Thymus (tissue), 11 donors: Measurements from ENCODE around the gene FPGS. TPM values are rescaled to one million over a fixed set of nuclear protein-coding genes. Genes with fewer than 3 reads are reported as not detected.

Experiments used
- DNase-seq, 9 donors: peaks; one replicate each; pipeline ENCODE4 v3.0.0-alpha.2; 2013; ENCODE audit warnings: low spot score in 9 of 9, low read depth in 6 of 9, missing footprints in 1 of 9
- H3K27ac ChIP-seq, 2 donors: one replicate each; pipeline ENCODE4 v1.5.1; 2013; ENCODE audit warnings: control low read depth in 1 of 2, low read depth in 1 of 2, low read length in 1 of 2, mild to moderate bottlenecking in 1 of 2, moderate library complexity in 1 of 2
- H3K27me3 ChIP-seq, 2 donors: one replicate each; pipeline ENCODE4 v1.5.1; 2013; ENCODE audit warnings: low read length in 1 of 2; ENCODE audit not compliant: control insufficient read depth in 2 of 2, insufficient read depth in 1 of 2
- H3K36me3 ChIP-seq, 2 donors: one replicate each; pipeline ENCODE4 v1.5.1; 2013; ENCODE audit warnings: low read length in 1 of 2, mild to moderate bottlenecking in 1 of 2, moderate library complexity in 1 of 2; ENCODE audit not compliant: control insufficient read depth in 2 of 2, insufficient read depth in 2 of 2
- H3K4me1 ChIP-seq, 2 donors: one replicate each; pipeline ENCODE4 v1.5.1; 2013; ENCODE audit warnings: low read length in 2 of 2; ENCODE audit not compliant: control insufficient read depth in 2 of 2, insufficient read depth in 2 of 2
- H3K4me3 ChIP-seq, 2 donors: one replicate each; pipeline ENCODE4 v1.5.1; 2013; ENCODE audit warnings: low read length in 2 of 2, control low read depth in 1 of 2, mild to moderate bottlenecking in 1 of 2
- H3K9me3 ChIP-seq, 2 donors: one replicate each; pipeline ENCODE4 v1.5.1; 2013; ENCODE audit warnings: low read length in 1 of 2, mild to moderate bottlenecking in 1 of 2; ENCODE audit not compliant: control insufficient read depth in 2 of 2, insufficient read depth in 1 of 2
- WGBS: extraction: QIAGEN DNeasy Blood & Tissue Kit; methylation state at CpG from one replicate; pipeline ENCODE4 v1.1.7; 2013; 5-methylcytosine and 5-hydroxymethylcytosine counted together
- polyA plus RNA-seq: library from polyadenylated mRNA; stranded (reverse); fragments of 200-250 nt; gene quantifications from one replicate; pipeline ENCODE4 v1.2.3, GENCODE V29; 2013
- total RNA-seq: library from RNA; stranded (reverse); fragments of 120-200 nt; gene quantifications from one replicate; pipeline ENCODE4 v1.2.4, GENCODE V29; 2013
- donor health status: healthy.

The FPGS gene
- total and polyA plus RNA-seq, 2 donors, result 30.4 to 48.4 TPM

DNA sequence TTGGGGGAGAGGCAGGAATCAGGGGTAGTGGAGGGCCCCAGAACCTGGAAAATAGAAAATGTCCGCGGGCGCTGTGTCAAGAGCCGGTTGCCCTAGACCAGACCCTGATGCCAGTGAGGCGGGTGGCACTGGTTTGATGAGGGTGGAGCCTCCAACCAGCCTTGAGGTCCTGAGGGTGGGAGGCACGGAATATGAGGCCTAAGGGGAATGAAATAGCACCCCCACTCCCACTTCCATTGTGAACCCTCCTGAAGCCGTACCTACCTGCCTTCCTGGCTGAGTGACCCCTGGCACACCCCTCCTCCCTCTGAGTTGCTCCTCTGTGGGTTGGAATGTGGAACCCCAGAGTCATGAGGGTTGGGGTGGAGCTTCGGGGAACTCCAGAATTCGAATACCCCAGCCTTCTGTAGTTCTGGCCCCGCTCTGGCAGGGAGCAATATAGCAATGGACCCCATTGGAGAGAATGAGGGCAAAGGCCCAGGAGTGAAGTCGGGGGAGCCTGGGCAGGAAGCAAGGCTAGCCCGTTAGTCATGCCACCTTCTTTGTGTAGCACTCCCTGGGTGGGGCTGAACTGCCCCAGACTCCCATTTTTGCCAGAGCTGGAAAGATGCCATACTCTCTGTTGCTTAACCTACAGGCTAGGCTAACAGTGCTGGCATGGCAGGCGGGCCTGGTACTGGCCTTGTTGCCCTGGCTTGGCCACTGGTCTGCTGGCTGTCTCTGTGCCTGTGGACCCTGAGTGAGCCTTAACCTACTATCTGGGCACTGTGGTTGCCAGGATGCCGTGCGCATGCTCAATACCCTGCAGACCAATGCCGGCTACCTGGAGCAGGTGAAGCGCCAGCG is 1.0 kb downstream of the FPGS start:
- no peaks in the 10 kb centered on the region for H3K9me3 ChIP-seq
- no peaks in the 10 kb centered on the region for H3K27me3 ChIP-seq
- peaks cover 18 to 20% of the 10 kb centered on the region in 2 donors for H3K4me1 ChIP-seq
- peak overlapping the region; percentile 74 to 91 for H3K4me3 ChIP-seq
- DNase-seq, result no peak
- peak overlapping the region; percentile 83 to 91 for H3K27ac ChIP-seq
- WGBS, result 47% methylated on average over 18 of the region's 18 CpGs
- H3K36me3 ChIP-seq, result peaks cover 18 to 26% of the 10 kb centered on the region in 2 donors

GRCh38 chr9:127805620-127806019 is 2.9 kb downstream of the FPGS start:
- no peaks in the 10 kb centered on the region for H3K9me3 ChIP-seq
- H3K4me3 ChIP-seq, result no peak overlapping the region
- H3K4me1 ChIP-seq, result peaks cover 20 to 23% of the 10 kb centered on the region in 2 donors
- peaks cover 29 to 40% of the 10 kb centered on the region in 2 donors for H3K36me3 ChIP-seq
- 95% methylated on average over 8 of the region's 8 CpGs for WGBS
- no peak for DNase-seq
- no peak overlapping the region for H3K27ac ChIP-seq
- no peaks in the 10 kb centered on the region for H3K27me3 ChIP-seq

GRCh38 chr9:127806871-127807270 is 4.2 kb downstream of the FPGS start:
- Histone ChIP-seq H3K36me3 (peaks cover 34 to 49% of the 10 kb centered on the region in 2 donors), H3K27me3 (no peaks in the 10 kb centered on the region), H3K9me3 (no peaks in the 10 kb centered on the region), H3K27ac (no peak overlapping the region), H3K4me1 (peaks cover 18 to 23% of the 10 kb centered on the region in 2 donors), H3K4me3 (no peak overlapping the region)
- 96% methylated on average over 14 of the region's 14 CpGs for WGBS
- no peak for DNase-seq

DNA sequence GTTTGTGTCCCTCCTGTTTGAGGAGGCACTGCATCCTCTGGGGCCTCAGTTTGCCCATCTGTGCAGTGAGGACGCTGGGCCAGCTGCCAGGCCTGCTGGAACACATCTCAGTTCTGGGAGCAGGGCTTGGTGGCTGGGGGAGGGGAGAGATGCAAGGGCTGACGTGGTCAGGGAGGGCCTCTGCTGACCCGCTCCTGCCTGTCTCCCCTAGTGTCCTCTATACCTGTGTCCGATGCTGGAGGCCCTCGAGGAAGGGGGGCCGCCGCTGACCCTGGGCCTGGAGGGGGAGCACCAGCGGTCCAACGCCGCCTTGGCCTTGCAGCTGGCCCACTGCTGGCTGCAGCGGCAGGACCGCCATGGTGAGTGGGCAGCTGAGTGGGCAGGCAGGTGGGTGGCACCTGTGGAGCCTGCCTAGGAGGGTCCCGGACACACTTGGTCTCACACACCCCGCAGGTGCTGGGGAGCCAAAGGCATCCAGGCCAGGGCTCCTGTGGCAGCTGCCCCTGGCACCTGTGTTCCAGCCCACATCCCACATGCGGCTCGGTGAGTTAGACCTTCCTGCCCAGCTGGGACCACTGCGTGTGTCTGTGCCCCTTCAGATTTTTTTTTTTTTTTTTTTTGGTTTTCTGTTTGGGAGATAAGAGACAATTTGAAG is 5.8 kb downstream of the FPGS start:
- no peaks in the 10 kb centered on the region for H3K27me3 ChIP-seq
- DNase-seq, result no peak
- H3K4me3 ChIP-seq, result no peak overlapping the region
- H3K4me1 ChIP-seq, result peaks cover 8 to 16% of the 10 kb centered on the region in 2 donors
- 82% methylated on average over 17 of the region's 17 CpGs for WGBS
- peaks cover 50 to 60% of the 10 kb centered on the region in 2 donors for H3K36me3 ChIP-seq
- H3K9me3 ChIP-seq, result peaks cover 0 to 2% of the 10 kb centered on the region in 2 donors
- H3K27ac ChIP-seq, result no peak overlapping the region

- no peaks in the 10 kb centered on the region for H3K27me3 ChIP-seq
- H3K4me1 ChIP-seq, result peaks cover 2 to 10% of the 10 kb centered on the region in 2 donors
- H3K36me3 ChIP-seq, result peaks cover 56 to 66% of the 10 kb centered on the region in 2 donors
- no peak for DNase-seq
- H3K9me3 ChIP-seq, result peaks cover 0 to 4% of the 10 kb centered on the region in 2 donors
- H3K4me3 ChIP-seq, result no peak overlapping the region
- H3K27ac ChIP-seq, result no peak overlapping the region
- WGBS, result 91% methylated on average over 9 of the region's 9 CpGs
Measured at GRCh38 chr9:127809002-127809539, 6.4 kb downstream of the FPGS start.

DNA sequence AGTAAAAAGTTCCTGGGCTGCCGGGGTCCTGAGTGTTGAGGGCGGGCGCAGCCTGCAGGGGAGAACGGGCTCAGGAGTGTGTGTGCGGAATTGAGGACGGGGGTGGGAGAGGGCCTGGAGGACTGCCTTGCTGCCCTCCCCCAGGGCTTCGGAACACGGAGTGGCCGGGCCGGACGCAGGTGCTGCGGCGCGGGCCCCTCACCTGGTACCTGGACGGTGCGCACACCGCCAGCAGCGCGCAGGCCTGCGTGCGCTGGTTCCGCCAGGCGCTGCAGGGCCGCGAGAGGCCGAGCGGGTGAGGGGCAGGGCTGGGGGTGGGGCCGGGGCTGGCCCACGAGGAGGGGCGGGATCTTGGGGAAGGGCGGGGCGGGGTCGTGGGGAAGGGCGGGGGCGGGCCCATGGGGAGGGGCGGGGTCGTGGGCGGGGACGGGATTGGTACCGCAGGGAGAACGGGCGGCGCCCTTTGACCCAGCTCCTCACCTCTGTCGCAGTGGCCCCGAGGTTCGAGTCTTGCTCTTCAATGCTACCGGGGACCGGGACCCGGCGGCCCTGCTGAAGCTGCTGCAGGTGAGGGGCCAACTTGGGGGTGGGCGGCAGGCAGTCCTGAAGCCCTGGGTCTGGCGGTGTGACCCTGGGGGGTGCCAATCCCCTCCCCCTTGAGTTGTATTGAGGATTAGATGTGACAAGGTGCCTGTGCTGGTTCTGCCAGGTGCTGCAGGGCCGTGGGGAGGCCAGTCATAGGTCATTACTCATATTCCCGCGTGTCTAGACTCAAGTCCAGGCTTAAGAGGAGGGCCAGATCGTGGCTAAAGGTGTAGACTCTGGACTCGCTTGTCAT is 7.1 kb downstream of the FPGS start:
- Histone ChIP-seq H3K4me1 (peaks cover 0 to 6% of the 10 kb centered on the region in 2 donors), H3K9me3 (peaks cover 0 to 4% of the 10 kb centered on the region in 2 donors), H3K4me3 (no peak overlapping the region), H3K27ac (no peak overlapping the region), H3K36me3 (peaks cover 61 to 70% of the 10 kb centered on the region in 2 donors), H3K27me3 (no peaks in the 10 kb centered on the region)
- 88% methylated on average over 57 of the region's 57 CpGs for WGBS
- no peak for DNase-seq

DNA sequence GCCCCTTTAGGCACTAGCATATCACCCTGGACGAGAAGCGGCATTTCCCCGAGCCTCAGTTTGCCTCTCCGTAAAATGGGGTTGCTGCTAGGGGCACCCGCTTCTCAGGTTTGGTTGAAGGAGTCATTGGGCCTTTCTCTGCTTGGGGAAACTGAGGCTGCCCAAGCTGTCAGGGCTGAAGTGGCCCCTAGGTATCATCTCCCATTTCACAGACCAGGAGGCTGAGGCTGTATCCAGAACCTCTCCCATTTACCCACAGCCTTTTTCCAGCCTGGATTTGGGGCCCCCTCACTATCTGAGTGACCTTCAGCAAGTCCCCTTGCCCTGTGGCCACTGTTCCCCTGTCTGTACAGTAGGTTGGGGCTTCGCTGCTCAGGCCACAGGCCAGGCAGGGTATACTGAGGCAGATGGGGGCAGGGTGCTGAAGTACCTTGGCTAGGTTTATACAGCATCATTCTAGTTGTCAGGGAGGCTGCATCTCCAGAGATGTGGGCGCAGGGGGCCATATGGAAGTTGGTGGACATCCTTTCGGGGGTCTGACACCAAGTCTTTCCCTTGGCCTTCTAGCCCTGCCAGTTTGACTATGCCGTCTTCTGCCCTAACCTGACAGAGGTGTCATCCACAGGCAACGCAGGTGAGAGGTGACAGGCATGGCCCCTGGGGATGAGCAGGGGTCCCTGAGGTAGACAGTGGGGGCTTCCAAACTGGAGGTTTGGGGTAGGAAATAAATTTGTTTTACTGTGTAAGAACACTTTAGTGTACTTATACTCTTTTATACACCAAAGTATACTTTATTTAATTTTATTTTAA is 7.9 kb downstream of the FPGS start:
- H3K9me3 ChIP-seq, result peaks cover 0 to 4% of the 10 kb centered on the region in 2 donors
- H3K4me3 ChIP-seq, result no peak overlapping the region
- peaks cover 0 to 6% of the 10 kb centered on the region in 2 donors for H3K4me1 ChIP-seq
- WGBS, result 98% methylated on average over 10 of the region's 10 CpGs
- peaks cover 69 to 79% of the 10 kb centered on the region in 2 donors for H3K36me3 ChIP-seq
- DNase-seq, result no peak
- H3K27ac ChIP-seq, result no peak overlapping the region
- H3K27me3 ChIP-seq, result no peaks in the 10 kb centered on the region

DNA sequence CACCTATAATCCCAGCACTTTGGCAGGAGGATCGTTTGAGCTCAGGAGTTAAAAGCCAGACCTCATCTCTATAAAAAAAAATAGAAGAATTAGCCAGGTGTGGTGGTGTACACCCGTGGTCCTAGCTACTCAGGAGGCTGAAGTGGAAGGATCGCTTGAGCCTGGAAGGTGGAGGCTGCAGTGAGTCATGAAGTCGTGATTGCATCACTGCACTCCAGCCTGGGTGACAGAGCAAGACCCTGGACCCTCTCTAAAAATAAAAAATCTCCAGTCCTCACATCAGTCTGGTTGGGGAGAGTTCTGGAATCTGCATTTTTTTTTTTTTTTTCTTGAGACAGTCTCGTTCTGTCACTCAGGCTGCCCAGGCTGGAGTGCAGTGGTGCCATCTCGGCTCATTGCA is 9.3 kb downstream of the FPGS start:
- peaks cover 0 to 4% of the 10 kb centered on the region in 2 donors for H3K9me3 ChIP-seq
- peaks cover 80 to 85% of the 10 kb centered on the region in 2 donors for H3K36me3 ChIP-seq
- H3K27ac ChIP-seq, result no peak overlapping the region
- DNase-seq, result no peak
- H3K4me1 ChIP-seq, result peaks cover 0 to 6% of the 10 kb centered on the region in 2 donors
- WGBS, result 97% methylated on average over 6 of the region's 6 CpGs
- H3K27me3 ChIP-seq, result no peaks in the 10 kb centered on the region
- no peak overlapping the region for H3K4me3 ChIP-seq
